NCI-H2227 treated with DMSO at 0.1 percent for 48 hours (cell line): Measurements from ENCODE around the gene UBTFL1.
"Not testable (repeated sequence)": the region's sequence is repeated elsewhere in the genome, so short reads cannot be mapped to it uniquely, and the experiment has no call there.

ENCODE experiments used
- DNase-seq: peaks from one replicate; lab custom pipeline; 2025; lab: John Stamatoyannopoulos, UW

The UBTFL1 gene

GRCh38 chr11:90085650-90086049 lies at the start of gene UBTFL1:
Gene UBTFL1, plus strand, starts transcription at chr11:90085950. Its CDS starts 0 bp downstream, at chr11:90085950.
- not testable (repeated sequence) for DNase-seq

GRCh38 chr11:90051591-90052209 lies 34.0 kb upstream of the UBTFL1 start:
- not testable (repeated sequence) for DNase-seq

- not testable (repeated sequence) for DNase-seq
These were observed 33.4 kb upstream of the UBTFL1 start for GRCh38 chr11:90052311-90052710.

GRCh38 chr11:90053545-90053944 lies 32.2 kb upstream of the UBTFL1 start:
- not testable (repeated sequence) for DNase-seq

GRCh38 chr11:90088731-90089130 lies 3.0 kb downstream of the UBTFL1 start:
- not testable (repeated sequence) for DNase-seq

GRCh38 chr11:90095230-90095924 lies 9.6 kb downstream of the UBTFL1 start:
- not testable (repeated sequence) for DNase-seq

- DNase-seq, result not testable (repeated sequence)
These were observed 12.5 kb downstream of the UBTFL1 start for GRCh38 chr11:90098261-90098660.

- DNase-seq, result no peak
These were observed 14.7 kb downstream of the UBTFL1 start for GRCh38 chr11:90100431-90100830.

GRCh38 chr11:90113541-90113940 lies 27.8 kb downstream of the UBTFL1 start:
- no peak for DNase-seq

- DNase-seq, result no peak
These were observed 34.4 kb downstream of the UBTFL1 start for GRCh38 chr11:90120191-90120590.

- DNase-seq, result no peak
These were observed 38.6 kb downstream of the UBTFL1 start for GRCh38 chr11:90124371-90124770.

GRCh38 chr11:90124946-90125345 lies 39.2 kb downstream of the UBTFL1 start:
- no peak for DNase-seq

GRCh38 chr11:90133560-90134477 lies 48.1 kb downstream of the UBTFL1 start:
- DNase-seq, result peak; percentile 34

GRCh38 chr11:90134478-90135003 lies 48.8 kb downstream of the UBTFL1 start, which contains the start of gene NAALAD2:
Gene NAALAD2, plus strand, starts transcription at chr11:90134663. Its CDS starts 96 bp downstream, at chr11:90134759.
- peak; percentile 34 for DNase-seq

GRCh38 chr11:90135016-90135415 lies 49.3 kb downstream of the UBTFL1 start:
- DNase-seq, result no peak
